ENCODE results near the gene GPR12. TPM values are rescaled to one million over a fixed set of nuclear protein-coding genes. Genes with fewer than 3 reads are reported as not detected.

Gene GPR12
- total RNA-seq, 2 donors from 2014 or later = not detected

GRCh38 chr13:26784704-26785639 lies 24.4 kb upstream of the GPR12 start:
- Histone ChIP-seq H3K9me3 (ENCODE audit: control insufficient read depth, low read length) (peaks cover 21% of the 10 kb centered on the region), H3K9ac (ENCODE audit: extremely low read depth, low read length, poor library complexity, severe bottlenecking) (no peak overlapping the region), H3K4me3 (ENCODE audit: low read length) (peak overlapping the region; percentile 29), H3K4me1 (ENCODE audit: control insufficient read depth, insufficient read depth, low read length) (no peaks in the 10 kb centered on the region), H3K36me3 (ENCODE audit: control insufficient read depth, insufficient read depth, low read length) (no peaks in the 10 kb centered on the region), H3K27ac (ENCODE audit: low read depth, low read length) (no peak overlapping the region), H3K27me3 (ENCODE audit: control insufficient read depth, insufficient read depth, low read length, poor library complexity, severe bottlenecking) (peaks cover 76% of the 10 kb centered on the region)
- Mint-ChIP-seq H3K27ac (no peak overlapping the region), H3K36me3 (ENCODE audit: low read depth) (no peaks in the 10 kb centered on the region), H3K27me3 (ENCODE audit: insufficient read depth) (peaks cover 61% of the 10 kb centered on the region), H3K4me1 (peaks cover 5% of the 10 kb centered on the region), H3K9me3 (peaks cover 12% of the 10 kb centered on the region), H3K4me3 (peak overlapping the region; percentile 47)
- TF ChIP-seq CTCF (conservative IDR thresholded peaks at IDR 0.05) = no peak
- peak; percentile 65 for DNase-seq
- WGBS, 2 experiments (ENCODE audit: insufficient coverage in 1 of 2, insufficient read length in 1 of 2) = 42 to 50% methylated on average over 7 to 18 of the region's 18 CpGs

- Mint-ChIP-seq H3K36me3 (ENCODE audit: low read depth) (no peaks in the 10 kb centered on the region), H3K4me1 (peaks cover 3% of the 10 kb centered on the region), H3K9me3 (peaks cover 12% of the 10 kb centered on the region), H3K4me3 (no peak overlapping the region), H3K27me3 (ENCODE audit: insufficient read depth) (peaks cover 56% of the 10 kb centered on the region), H3K27ac (no peak overlapping the region)
- H3K27me3 ChIP-seq (ENCODE audit: control insufficient read depth, insufficient read depth, low read length, poor library complexity, severe bottlenecking) = peaks cover 64% of the 10 kb centered on the region
- no peak overlapping the region for H3K4me3 ChIP-seq (ENCODE audit: low read length)
- H3K27ac ChIP-seq (ENCODE audit: low read depth, low read length) = no peak overlapping the region
- no peaks in the 10 kb centered on the region for H3K36me3 ChIP-seq (ENCODE audit: control insufficient read depth, insufficient read depth, low read length)
- no peak overlapping the region for H3K9ac ChIP-seq (ENCODE audit: extremely low read depth, low read length, poor library complexity, severe bottlenecking)
- no peak for DNase-seq
- 94 to 100% methylated on average over 2 to 4 of the region's 4 CpGs for WGBS, 2 experiments (ENCODE audit: insufficient coverage in 1 of 2, insufficient read length in 1 of 2)
- H3K9me3 ChIP-seq (ENCODE audit: control insufficient read depth, low read length) = peaks cover 21% of the 10 kb centered on the region
- no peak for TF ChIP-seq CTCF (conservative IDR thresholded peaks at IDR 0.05)
- H3K4me1 ChIP-seq (ENCODE audit: control insufficient read depth, insufficient read depth, low read length) = no peaks in the 10 kb centered on the region
Observed at GRCh38 chr13:26780411-26780810, 19.8 kb upstream of the GPR12 start.

- no peak overlapping the region for H3K27ac Mint-ChIP-seq
- H3K9me3 Mint-ChIP-seq = peaks cover 12% of the 10 kb centered on the region
Observed at GRCh38 chr13:26779321-26779720, 18.7 kb upstream of the GPR12 start.

More at GRCh38 chr13:26779321-26779720, 18.7 kb upstream of the GPR12 start:
- no peak overlapping the region for H3K4me3 ChIP-seq (ENCODE audit: low read length)
- 80 to 89% methylated on average over 1 to 4 of the region's 4 CpGs for WGBS, 2 experiments (ENCODE audit: insufficient coverage in 1 of 2, insufficient read length in 1 of 2)
- no peaks in the 10 kb centered on the region for H3K4me1 Mint-ChIP-seq
- H3K27ac ChIP-seq (ENCODE audit: low read depth, low read length) = no peak overlapping the region
- no peaks in the 10 kb centered on the region for H3K4me1 ChIP-seq (ENCODE audit: control insufficient read depth, insufficient read depth, low read length)
- H3K27me3 ChIP-seq (ENCODE audit: control insufficient read depth, insufficient read depth, low read length, poor library complexity, severe bottlenecking) = peaks cover 60% of the 10 kb centered on the region
- peaks cover 21% of the 10 kb centered on the region for H3K9me3 ChIP-seq (ENCODE audit: control insufficient read depth, low read length)
- no peak overlapping the region for H3K4me3 Mint-ChIP-seq
- no peak for TF ChIP-seq CTCF (conservative IDR thresholded peaks at IDR 0.05)
- DNase-seq = no peak
- H3K27me3 Mint-ChIP-seq (ENCODE audit: insufficient read depth) = peaks cover 45% of the 10 kb centered on the region
- no peaks in the 10 kb centered on the region for H3K36me3 Mint-ChIP-seq (ENCODE audit: low read depth)
- no peaks in the 10 kb centered on the region for H3K36me3 ChIP-seq (ENCODE audit: control insufficient read depth, insufficient read depth, low read length)
- no peak overlapping the region for H3K9ac ChIP-seq (ENCODE audit: extremely low read depth, low read length, poor library complexity, severe bottlenecking)

Data from endodermal cell (in vitro differentiated cells).